Renal cortical epithelial cell (primary cell): Measurements from ENCODE around the gene HSCB. TPM values are rescaled to one million over a fixed set of nuclear protein-coding genes. Genes with fewer than 3 reads are reported as not detected.

Experiments used
- DNase-seq: peaks from one replicate; pipeline ENCODE4 v3.0.0-alpha.2; 2011; ENCODE audit warnings: low read depth
- total RNA-seq: library from RNA; depleted of rRNA; stranded (reverse); fragments of >200 nt; gene quantifications from 2 replicates; pipeline ENCODE4 v1.2.3, GENCODE V29; 2014

HSCB gene
- total RNA-seq, result 14.8 and 24.1 TPM in 2 replicates

GRCh38 chr22:28741785-28742561 lies at the start of gene HSCB, which contains the start of gene CHEK2:
TSS of gene HSCB (plus strand) at chr22:28742039. CDS start at chr22:28742096, 57 bp downstream.
TSS of gene CHEK2 (minus strand) at chr22:28741820. CDS start at chr22:28734721, 7,099 bp downstream.
- peak; percentile 98 for DNase-seq

- peak; percentile 75 for DNase-seq
Observed at GRCh38 chr22:28693041-28693760, 48.6 kb upstream of the HSCB start.

GRCh38 chr22:28702891-28703290 lies 38.9 kb upstream of the HSCB start:
- no peak for DNase-seq

GRCh38 chr22:28703436-28703835 lies 38.4 kb upstream of the HSCB start:
- no peak for DNase-seq

- DNase-seq, result no peak
Observed at GRCh38 chr22:28706845-28707244, 35.0 kb upstream of the HSCB start.

GRCh38 chr22:28710107-28710506 lies 31.7 kb upstream of the HSCB start:
- no peak for DNase-seq

GRCh38 chr22:28710576-28711191 lies 31.2 kb upstream of the HSCB start:
- DNase-seq, result peak; percentile 16

GRCh38 chr22:28711341-28711740 lies 30.5 kb upstream of the HSCB start:
- DNase-seq, result no peak

GRCh38 chr22:28711820-28712777 lies 29.7 kb upstream of the HSCB start:
- peak; percentile 100 for DNase-seq

- peak; percentile 52 for DNase-seq
Observed at GRCh38 chr22:28714043-28714628, 27.7 kb upstream of the HSCB start.

- DNase-seq, result no peak
Observed at GRCh38 chr22:28715611-28716010, 26.2 kb upstream of the HSCB start.

- no peak for DNase-seq
Observed at GRCh38 chr22:28716686-28717085, 25.2 kb upstream of the HSCB start.

- no peak for DNase-seq
Observed at GRCh38 chr22:28718044-28718443, 23.8 kb upstream of the HSCB start.

GRCh38 chr22:28728002-28728401 lies 13.8 kb upstream of the HSCB start:
- no peak for DNase-seq

- DNase-seq, result peak; percentile 53
Observed at GRCh38 chr22:28728621-28729313, 13.1 kb upstream of the HSCB start.

- DNase-seq, result no peak
Observed at GRCh38 chr22:28730179-28730578, 11.7 kb upstream of the HSCB start.

GRCh38 chr22:28734393-28734792 lies 7.4 kb upstream of the HSCB start:
- no peak for DNase-seq

- no peak for DNase-seq
Observed at GRCh38 chr22:28736301-28737155, 5.3 kb upstream of the HSCB start.

GRCh38 chr22:28737701-28738100 lies 4.1 kb upstream of the HSCB start:
- DNase-seq, result no peak
